B cell (primary cell): Measurements from ENCODE around the gene TJP3.

ENCODE experiments used
- CTCF ChIP-seq: fragments of 200-600 bp; IDR thresholded peaks from one replicate; pipeline ENCODE4 v1.8.0; 2022; ENCODE audit warnings: antibody characterized with exemption, mild to moderate bottlenecking
- EZH2 ChIP-seq: IDR thresholded peaks from 2 replicates; pipeline ENCODE4 v1.6.1; 2012; ENCODE audit warnings: borderline replicate concordance, low read depth, mild to moderate bottlenecking, moderate library complexity, low read length; ENCODE audit not compliant: insufficient read depth, poor library complexity, severe bottlenecking

GRCh38 chr19:3684054-3684816 is 23.9 kb upstream of the TJP3 start:
- no peak for TF ChIP-seq CTCF
- no peak for TF ChIP-seq EZH2
